Measurements from ENCODE around the gene CADM2. TPM values are rescaled to one million over a fixed set of nuclear protein-coding genes. Genes with fewer than 3 reads are reported as not detected.

The CADM2 gene
- total RNA-seq, 1 donor from 2014 or later: 3.3 TPM

DNA sequence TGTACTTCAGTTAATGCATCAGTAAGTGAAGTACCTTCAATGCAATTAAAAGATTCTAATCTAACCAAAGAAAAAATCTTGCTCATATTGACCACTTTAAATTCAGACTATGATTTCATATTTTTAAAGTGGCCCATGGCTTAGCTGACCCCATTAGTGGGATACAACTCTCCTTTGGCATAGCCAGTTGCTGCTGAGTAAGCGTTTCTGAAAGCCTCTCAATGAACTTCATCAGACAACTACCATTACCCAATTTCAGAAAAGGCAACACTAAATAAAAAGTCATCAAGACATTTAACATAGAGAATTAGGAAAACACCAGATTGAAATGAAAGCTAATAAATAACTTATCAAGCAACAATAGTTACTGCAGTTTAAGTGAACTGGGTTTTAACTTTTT is 27.0 kb downstream of the CADM2 start:
- H3K27ac Mint-ChIP-seq: no peak overlapping the region
- H3K9me3 Mint-ChIP-seq: no peaks in the 10 kb centered on the region
- peaks cover 5% of the 10 kb centered on the region for H3K4me1 Mint-ChIP-seq
- TF ChIP-seq, protein P1, sequence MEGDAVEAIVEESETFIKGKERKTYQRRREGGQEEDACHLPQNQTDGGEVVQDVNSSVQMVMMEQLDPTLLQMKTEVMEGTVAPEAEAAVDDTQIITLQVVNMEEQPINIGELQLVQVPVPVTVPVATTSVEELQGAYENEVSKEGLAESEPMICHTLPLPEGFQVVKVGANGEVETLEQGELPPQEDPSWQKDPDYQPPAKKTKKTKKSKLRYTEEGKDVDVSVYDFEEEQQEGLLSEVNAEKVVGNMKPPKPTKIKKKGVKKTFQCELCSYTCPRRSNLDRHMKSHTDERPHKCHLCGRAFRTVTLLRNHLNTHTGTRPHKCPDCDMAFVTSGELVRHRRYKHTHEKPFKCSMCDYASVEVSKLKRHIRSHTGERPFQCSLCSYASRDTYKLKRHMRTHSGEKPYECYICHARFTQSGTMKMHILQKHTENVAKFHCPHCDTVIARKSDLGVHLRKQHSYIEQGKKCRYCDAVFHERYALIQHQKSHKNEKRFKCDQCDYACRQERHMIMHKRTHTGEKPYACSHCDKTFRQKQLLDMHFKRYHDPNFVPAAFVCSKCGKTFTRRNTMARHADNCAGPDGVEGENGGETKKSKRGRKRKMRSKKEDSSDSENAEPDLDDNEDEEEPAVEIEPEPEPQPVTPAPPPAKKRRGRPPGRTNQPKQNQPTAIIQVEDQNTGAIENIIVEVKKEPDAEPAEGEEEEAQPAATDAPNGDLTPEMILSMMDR (IDR thresholded peaks at IDR 0.05; ENCODE audit: unreplicated experiment): no peak
- no peak overlapping the region for H3K4me3 Mint-ChIP-seq
- no peak for DNase-seq (ENCODE audit: low spot score in 2 of 2, unreplicated experiment in 2 of 2)
- H3K36me3 Mint-ChIP-seq: no peaks in the 10 kb centered on the region
- peaks cover 4% of the 10 kb centered on the region for H3K27me3 Mint-ChIP-seq (ENCODE audit: low read depth)

DNA sequence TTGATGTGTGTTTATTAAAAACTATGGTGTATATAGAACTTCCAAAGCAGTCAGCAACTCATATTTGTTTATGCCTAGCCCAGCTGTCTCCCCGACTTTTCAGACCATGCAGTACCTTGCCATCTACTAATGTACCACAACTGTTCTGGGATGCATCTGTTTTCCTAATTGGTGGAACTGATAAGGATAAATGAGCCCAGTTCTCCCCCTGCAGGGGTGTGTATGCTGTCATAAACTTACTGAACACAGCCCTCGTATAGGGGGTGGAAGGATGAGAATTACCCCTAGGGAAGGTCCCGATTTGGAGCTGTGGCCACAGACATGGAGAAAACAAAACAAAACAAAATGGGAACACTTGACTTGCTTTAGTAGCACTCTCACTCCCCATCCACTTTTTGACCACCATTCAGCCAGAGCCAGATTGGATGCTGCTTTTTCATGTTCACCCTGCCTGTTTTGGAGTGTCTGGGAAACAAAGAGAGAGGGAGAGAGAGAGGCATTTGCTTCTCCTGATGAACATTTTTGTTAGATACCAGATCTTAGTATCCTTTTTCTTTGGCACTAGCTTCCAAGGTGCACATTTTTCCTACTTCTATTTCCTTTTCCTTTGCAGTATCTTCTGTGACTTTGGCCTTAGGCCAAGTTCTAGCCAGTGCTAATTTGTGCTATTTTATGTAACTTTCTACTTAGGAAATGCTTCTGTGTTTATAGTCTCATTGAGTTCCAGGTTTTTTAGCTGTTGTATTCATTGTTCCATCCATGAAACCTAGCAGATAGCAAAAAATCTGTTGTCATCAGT is 29.1 kb downstream of the CADM2 start:
- H3K9me3 Mint-ChIP-seq: no peaks in the 10 kb centered on the region

DNA sequence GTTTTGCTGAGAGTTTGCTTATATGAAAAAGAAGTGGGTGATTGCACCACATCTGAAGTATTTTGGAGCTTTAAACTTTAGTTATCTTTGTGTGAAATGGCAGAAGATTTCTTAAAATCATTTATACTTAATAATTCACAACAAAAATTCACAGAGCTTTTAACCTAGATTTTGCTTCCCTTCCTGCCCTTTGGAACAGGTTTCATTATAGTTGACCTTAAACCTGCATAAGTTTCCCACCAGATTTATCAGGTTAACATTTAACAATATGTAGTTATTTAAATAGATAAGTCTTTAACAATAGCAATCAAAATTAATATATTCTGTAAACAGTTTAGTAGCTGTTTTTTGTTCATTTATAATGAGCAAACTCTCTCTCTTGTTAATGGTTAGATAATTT is 30.3 kb downstream of the CADM2 start:
- no peak for DNase-seq (ENCODE audit: low spot score in 2 of 2, unreplicated experiment in 2 of 2)
- Mint-ChIP-seq H3K9me3 (no peaks in the 10 kb centered on the region), H3K36me3 (no peaks in the 10 kb centered on the region), H3K27ac (no peak overlapping the region), H3K4me3 (no peak overlapping the region), H3K4me1 (peaks cover 5% of the 10 kb centered on the region), H3K27me3 (ENCODE audit: low read depth) (no peaks in the 10 kb centered on the region)
- TF ChIP-seq, protein P1 (IDR thresholded peaks at IDR 0.05; ENCODE audit: unreplicated experiment): no peak

More for the DNA sequence above, 29.1 kb downstream of the CADM2 start:
- no peak for DNase-seq (ENCODE audit: low spot score in 2 of 2, unreplicated experiment in 2 of 2)
- peaks cover 5% of the 10 kb centered on the region for H3K4me1 Mint-ChIP-seq
- H3K36me3 Mint-ChIP-seq: no peaks in the 10 kb centered on the region
- H3K4me3 Mint-ChIP-seq: no peak overlapping the region
- H3K27me3 Mint-ChIP-seq (ENCODE audit: low read depth): no peaks in the 10 kb centered on the region
- TF ChIP-seq, protein P1 (IDR thresholded peaks at IDR 0.05; ENCODE audit: unreplicated experiment): no peak
- H3K27ac Mint-ChIP-seq: no peak overlapping the region

DNA sequence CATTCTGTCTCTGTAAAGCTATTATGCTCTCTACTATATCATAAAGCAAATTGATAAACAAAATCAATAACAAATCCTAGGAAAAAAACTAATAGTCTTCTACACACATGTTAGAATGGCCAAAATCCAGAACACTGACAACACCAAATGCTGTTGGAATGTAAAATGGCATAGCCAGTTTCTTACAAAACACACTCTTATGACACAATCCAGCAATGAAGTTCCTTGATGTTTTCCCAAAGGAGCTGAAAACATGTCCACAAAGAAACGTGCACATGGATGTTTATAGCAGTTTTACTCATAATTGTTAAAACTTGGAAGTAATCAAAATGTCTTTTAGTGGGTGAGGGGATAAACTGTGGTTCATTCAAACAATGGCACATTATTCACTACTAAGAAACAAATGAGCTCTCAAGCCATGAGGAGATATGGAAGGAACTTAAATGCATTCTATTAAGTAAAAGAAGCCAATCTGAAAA is 32.7 kb downstream of the CADM2 start:
- TF ChIP-seq, protein P1 (IDR thresholded peaks at IDR 0.05; ENCODE audit: unreplicated experiment): no peak
- no peak for DNase-seq (ENCODE audit: low spot score in 2 of 2, unreplicated experiment in 2 of 2)
- H3K9me3 Mint-ChIP-seq: no peaks in the 10 kb centered on the region
- peaks cover 5% of the 10 kb centered on the region for H3K4me1 Mint-ChIP-seq
- H3K27me3 Mint-ChIP-seq (ENCODE audit: low read depth): no peaks in the 10 kb centered on the region
- H3K36me3 Mint-ChIP-seq: no peaks in the 10 kb centered on the region
- no peak overlapping the region for H3K27ac Mint-ChIP-seq
- H3K4me3 Mint-ChIP-seq: no peak overlapping the region

DNA sequence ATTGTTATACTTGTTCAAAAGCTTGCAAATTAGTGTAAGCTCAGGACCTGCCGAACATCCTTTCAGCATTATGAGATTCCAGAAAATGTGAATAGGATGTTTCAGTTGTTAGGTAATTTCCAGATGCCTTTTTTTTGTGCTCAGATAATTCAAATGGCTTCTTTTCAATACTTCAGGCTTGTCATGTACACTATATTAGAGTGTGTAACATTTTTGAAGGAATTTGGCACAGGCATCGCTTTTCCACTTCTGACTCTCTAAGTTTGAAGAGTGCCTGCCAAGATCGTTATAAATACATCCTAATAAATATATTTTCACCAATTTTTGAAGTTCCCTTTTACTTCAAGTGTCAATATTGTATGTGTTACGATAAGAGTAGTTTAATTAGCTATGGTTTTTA is 35.2 kb downstream of the CADM2 start:
- Mint-ChIP-seq H3K9me3 (no peaks in the 10 kb centered on the region), H3K36me3 (no peaks in the 10 kb centered on the region), H3K4me3 (no peak overlapping the region), H3K27ac (no peak overlapping the region), H3K27me3 (ENCODE audit: low read depth) (no peaks in the 10 kb centered on the region), H3K4me1 (peaks cover 4% of the 10 kb centered on the region)
- no peak for DNase-seq (ENCODE audit: low spot score in 2 of 2, unreplicated experiment in 2 of 2)
- TF ChIP-seq, protein P1 (IDR thresholded peaks at IDR 0.05; ENCODE audit: unreplicated experiment): no peak
